Measurements from ENCODE around the gene PTPRE.
"Not testable (repeated sequence)": the region's sequence is repeated elsewhere in the genome, so short reads cannot be mapped to it uniquely, and the experiment has no call there.

Gene PTPRE

DNA sequence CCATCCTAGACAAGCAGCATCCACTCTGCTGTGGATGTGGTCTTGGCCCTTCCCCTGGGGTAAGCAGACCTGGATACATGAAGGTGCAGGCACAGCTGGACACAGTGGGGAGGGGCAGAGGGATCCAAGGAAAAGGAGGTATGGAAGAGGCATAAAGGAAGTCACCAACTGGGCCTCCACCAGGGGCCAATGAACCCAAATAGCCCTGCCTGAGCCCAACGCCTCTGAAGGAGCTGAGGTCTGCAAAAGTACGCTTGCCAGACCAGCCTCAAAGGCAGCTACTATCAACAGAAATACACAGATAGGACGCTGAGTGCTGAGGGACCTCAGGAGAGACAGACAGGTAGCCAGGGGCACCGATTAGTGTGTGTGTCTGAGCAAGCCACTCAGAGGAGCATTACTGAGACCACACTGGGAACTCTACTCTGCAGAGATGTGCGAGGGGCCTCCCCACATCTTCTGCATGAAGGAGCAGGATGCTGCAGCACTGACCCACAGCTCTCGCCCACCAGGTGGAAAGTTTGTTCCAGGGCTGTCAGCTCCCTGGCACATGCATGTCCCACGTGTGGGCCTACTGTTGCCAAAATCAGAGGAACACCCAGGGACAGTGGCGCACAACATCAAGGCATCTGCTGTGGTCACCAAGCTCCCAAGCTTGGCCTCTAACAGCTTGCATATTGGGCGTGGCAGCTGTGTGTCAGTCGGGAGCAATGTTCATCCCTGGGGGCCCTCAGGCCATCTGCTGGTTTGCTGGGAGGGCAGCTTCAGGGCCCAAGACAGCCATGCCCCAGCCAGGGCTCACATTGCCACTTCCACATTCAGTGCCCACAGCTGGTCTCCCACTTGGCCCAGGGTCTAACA lies 179.3 kb downstream of the PTPRE start:
- Histone ChIP-seq H3K4me3 (ENCODE audit: low read depth in 1 of 2, low read length in 2 of 2) (no peak overlapping the region), H3K27ac (ENCODE audit: low read depth, low read length) (no peak overlapping the region), H3K36me3 (ENCODE audit: insufficient read depth, low read length) (no peaks in the 10 kb centered on the region), H3K9ac (ENCODE audit: low read length) (no peak overlapping the region), H3K4me1 (ENCODE audit: insufficient read depth, low read length) (no peaks in the 10 kb centered on the region), H3K27me3 (ENCODE audit: control insufficient read depth in 1 of 2, insufficient read depth in 2 of 2, low read length in 2 of 2) (no peaks in the 10 kb centered on the region), H3K9me3 (ENCODE audit: low read length) (no peaks in the 10 kb centered on the region)

- Histone ChIP-seq H3K4me3 (ENCODE audit: low read depth in 1 of 2, low read length in 2 of 2) (no peak overlapping the region), H3K27ac (ENCODE audit: low read depth, low read length) (no peak overlapping the region), H3K4me1 (ENCODE audit: insufficient read depth, low read length) (no peaks in the 10 kb centered on the region), H3K36me3 (ENCODE audit: insufficient read depth, low read length) (no peaks in the 10 kb centered on the region), H3K9ac (ENCODE audit: low read length) (no peak overlapping the region), H3K9me3 (ENCODE audit: low read length) (no peaks in the 10 kb centered on the region), H3K27me3 (ENCODE audit: control insufficient read depth in 1 of 2, insufficient read depth in 2 of 2, low read length in 2 of 2) (no peaks in the 10 kb centered on the region)
Observed at GRCh38 chr10:128087146-128087883, 180.4 kb downstream of the PTPRE start.

- H3K27ac ChIP-seq (ENCODE audit: low read depth, low read length): no peak overlapping the region
- H3K36me3 ChIP-seq (ENCODE audit: insufficient read depth, low read length): no peaks in the 10 kb centered on the region
- H3K27me3 ChIP-seq (ENCODE audit: control insufficient read depth in 1 of 2, insufficient read depth in 2 of 2, low read length in 2 of 2): no peaks in the 10 kb centered on the region
- no peak overlapping the region for H3K9ac ChIP-seq (ENCODE audit: low read length)
- H3K9me3 ChIP-seq (ENCODE audit: low read length): no peaks in the 10 kb centered on the region
- H3K4me1 ChIP-seq (ENCODE audit: insufficient read depth, low read length): no peaks in the 10 kb centered on the region
- H3K4me3 ChIP-seq (ENCODE audit: low read depth in 1 of 2, low read length in 2 of 2): no peak overlapping the region
Observed at GRCh38 chr10:128087884-128088709, 181.2 kb downstream of the PTPRE start.

GRCh38 chr10:128091636-128092210 lies 184.8 kb downstream of the PTPRE start:
- no peaks in the 10 kb centered on the region for H3K36me3 ChIP-seq (ENCODE audit: insufficient read depth, low read length)
- no peaks in the 10 kb centered on the region for H3K9me3 ChIP-seq (ENCODE audit: low read length)
- H3K27ac ChIP-seq (ENCODE audit: low read depth, low read length): no peak overlapping the region
- no peak overlapping the region for H3K9ac ChIP-seq (ENCODE audit: low read length)
- no peaks in the 10 kb centered on the region for H3K27me3 ChIP-seq (ENCODE audit: control insufficient read depth in 1 of 2, insufficient read depth in 2 of 2, low read length in 2 of 2)
- H3K4me1 ChIP-seq (ENCODE audit: insufficient read depth, low read length): no peaks in the 10 kb centered on the region
- no peak overlapping the region for H3K4me3 ChIP-seq (ENCODE audit: low read depth in 1 of 2, low read length in 2 of 2)

DNA sequence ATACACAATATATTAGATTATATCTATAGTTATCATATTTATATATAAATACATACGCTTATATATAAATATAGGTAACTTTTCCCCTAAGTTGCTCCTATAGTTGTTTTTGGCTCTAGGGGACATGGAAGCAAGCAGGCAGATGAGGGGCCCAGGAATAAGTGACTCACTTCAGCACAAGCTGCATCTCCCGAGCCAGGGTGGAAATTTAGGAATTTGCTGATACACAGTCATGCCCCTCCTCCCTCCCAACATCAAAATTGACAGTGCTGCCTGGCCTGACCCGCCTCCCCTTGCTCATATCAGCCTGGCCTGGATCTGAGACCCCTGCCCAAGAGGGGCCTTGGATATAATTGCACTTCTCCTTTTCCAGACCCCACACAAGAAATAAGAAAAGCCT lies 185.6 kb downstream of the PTPRE start:
- Histone ChIP-seq H3K27me3 (ENCODE audit: control insufficient read depth in 1 of 2, insufficient read depth in 2 of 2, low read length in 2 of 2) (no peaks in the 10 kb centered on the region), H3K27ac (ENCODE audit: low read depth, low read length) (no peak overlapping the region), H3K4me1 (ENCODE audit: insufficient read depth, low read length) (no peaks in the 10 kb centered on the region), H3K9me3 (ENCODE audit: low read length) (no peaks in the 10 kb centered on the region), H3K4me3 (ENCODE audit: low read depth in 1 of 2, low read length in 2 of 2) (no peak overlapping the region), H3K36me3 (ENCODE audit: insufficient read depth, low read length) (no peaks in the 10 kb centered on the region), H3K9ac (ENCODE audit: low read length) (no peak overlapping the region)

DNA sequence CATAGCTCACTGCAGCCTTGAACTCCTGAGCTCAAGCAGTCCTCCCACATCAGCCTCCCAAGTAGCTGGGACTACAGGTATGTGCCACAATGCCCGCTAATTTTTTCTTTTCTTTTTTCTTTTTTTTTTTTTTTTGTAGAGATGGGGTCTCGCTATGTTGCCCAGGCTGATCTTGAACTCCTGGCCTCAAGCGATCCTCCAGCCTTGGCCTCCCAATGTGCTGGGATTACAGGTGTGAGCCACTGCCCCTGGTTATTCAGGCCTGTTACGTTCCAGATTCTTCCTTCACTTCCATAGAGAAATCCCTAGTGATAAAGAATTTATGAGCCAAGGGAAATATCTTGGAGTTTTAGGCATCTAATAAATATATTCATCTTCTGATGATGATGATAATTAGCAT lies 187.7 kb downstream of the PTPRE start:
- not testable (repeated sequence) for H3K27me3 ChIP-seq (ENCODE audit: control insufficient read depth in 1 of 2, insufficient read depth in 2 of 2, low read length in 2 of 2); H3K36me3 ChIP-seq (ENCODE audit: insufficient read depth, low read length); H3K9ac ChIP-seq (ENCODE audit: low read length); H3K4me1 ChIP-seq (ENCODE audit: insufficient read depth, low read length); H3K4me3 ChIP-seq (ENCODE audit: low read depth in 1 of 2, low read length in 2 of 2); H3K27ac ChIP-seq (ENCODE audit: low read depth, low read length); H3K9me3 ChIP-seq (ENCODE audit: low read length)

DNA sequence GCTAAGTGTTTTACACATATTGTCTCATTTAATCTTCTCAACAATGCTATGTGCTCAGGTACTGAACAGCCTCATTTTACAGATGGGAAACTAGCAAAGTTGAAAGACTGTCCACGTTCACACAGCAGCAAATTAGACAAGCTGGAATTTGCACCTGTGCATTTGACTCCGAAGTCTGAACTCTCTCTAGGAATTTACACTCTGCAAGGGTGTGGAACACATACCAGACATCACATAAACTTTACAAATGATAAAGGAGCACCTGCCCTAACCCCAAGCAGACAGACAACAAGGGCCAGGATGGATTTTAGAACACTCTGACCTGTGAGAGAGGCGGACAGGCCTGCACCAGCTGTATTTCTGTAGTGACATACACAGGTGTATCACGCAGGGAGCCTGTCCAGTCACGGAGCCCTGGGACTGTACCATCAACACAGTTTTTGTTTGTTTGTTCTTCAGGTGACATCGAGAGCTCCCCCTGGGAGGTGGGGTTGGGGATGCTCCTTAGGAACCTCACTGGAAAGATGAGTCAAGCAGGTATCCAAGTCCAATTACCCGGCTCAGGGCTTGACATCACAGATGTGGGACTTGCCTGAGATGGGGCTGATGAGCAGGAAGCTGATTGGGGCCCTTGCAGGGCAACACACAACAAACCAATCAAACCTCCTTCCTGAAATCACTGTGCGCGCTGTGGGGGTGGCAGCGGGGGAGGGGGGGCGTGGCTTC lies 188.3 kb downstream of the PTPRE start:
- Histone ChIP-seq H3K36me3 (ENCODE audit: insufficient read depth, low read length) (no peaks in the 10 kb centered on the region), H3K27ac (ENCODE audit: low read depth, low read length) (no peak overlapping the region), H3K9me3 (ENCODE audit: low read length) (no peaks in the 10 kb centered on the region)

DNA sequence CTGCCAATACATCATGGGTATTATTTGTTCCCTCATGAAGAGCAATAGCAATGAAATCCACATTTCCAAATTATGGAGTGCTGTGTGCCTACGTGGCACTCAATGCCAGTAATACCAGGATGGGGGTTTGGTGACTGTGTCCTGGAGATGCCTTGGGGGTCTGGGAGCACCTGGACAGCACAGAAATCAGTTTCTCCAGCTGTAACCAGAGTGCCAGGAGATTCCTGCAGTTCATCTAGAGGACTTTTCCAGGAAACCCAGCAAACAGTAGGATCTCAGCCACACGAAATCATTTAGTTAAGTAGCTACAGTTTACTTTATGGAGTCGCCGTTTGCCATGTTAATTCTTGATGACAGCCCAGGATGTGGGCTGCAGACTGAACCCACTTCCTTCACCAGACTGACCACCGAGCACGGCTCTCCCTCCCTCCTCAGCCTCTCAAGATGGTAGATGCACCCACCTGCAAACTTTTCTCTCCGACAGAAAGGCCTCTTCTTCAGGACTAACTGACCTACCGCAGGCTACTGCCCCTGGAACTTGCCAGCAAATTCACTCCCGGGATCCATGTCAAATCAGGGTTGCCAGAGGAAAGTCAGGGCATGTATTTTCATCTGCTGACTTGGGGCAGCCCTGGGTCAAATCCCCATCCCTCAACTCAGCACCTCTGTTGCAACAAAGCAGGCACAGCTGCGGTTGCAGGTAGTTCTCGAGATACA lies 189.0 kb downstream of the PTPRE start:
- H3K36me3 ChIP-seq (ENCODE audit: insufficient read depth, low read length): no peaks in the 10 kb centered on the region
- no peak overlapping the region for H3K27ac ChIP-seq (ENCODE audit: low read depth, low read length)
- no peak overlapping the region for H3K9ac ChIP-seq (ENCODE audit: low read length)
- no peaks in the 10 kb centered on the region for H3K4me1 ChIP-seq (ENCODE audit: insufficient read depth, low read length)
- H3K9me3 ChIP-seq (ENCODE audit: low read length): no peaks in the 10 kb centered on the region
- H3K27me3 ChIP-seq (ENCODE audit: control insufficient read depth in 1 of 2, insufficient read depth in 2 of 2, low read length in 2 of 2): no peaks in the 10 kb centered on the region
- no peak overlapping the region for H3K4me3 ChIP-seq (ENCODE audit: low read depth in 1 of 2, low read length in 2 of 2)

More for the DNA sequence above, 188.3 kb downstream of the PTPRE start:
- no peaks in the 10 kb centered on the region for H3K4me1 ChIP-seq (ENCODE audit: insufficient read depth, low read length)
- no peak overlapping the region for H3K9ac ChIP-seq (ENCODE audit: low read length)
- no peak overlapping the region for H3K4me3 ChIP-seq (ENCODE audit: low read depth in 1 of 2, low read length in 2 of 2)
- no peaks in the 10 kb centered on the region for H3K27me3 ChIP-seq (ENCODE audit: control insufficient read depth in 1 of 2, insufficient read depth in 2 of 2, low read length in 2 of 2)

DNA sequence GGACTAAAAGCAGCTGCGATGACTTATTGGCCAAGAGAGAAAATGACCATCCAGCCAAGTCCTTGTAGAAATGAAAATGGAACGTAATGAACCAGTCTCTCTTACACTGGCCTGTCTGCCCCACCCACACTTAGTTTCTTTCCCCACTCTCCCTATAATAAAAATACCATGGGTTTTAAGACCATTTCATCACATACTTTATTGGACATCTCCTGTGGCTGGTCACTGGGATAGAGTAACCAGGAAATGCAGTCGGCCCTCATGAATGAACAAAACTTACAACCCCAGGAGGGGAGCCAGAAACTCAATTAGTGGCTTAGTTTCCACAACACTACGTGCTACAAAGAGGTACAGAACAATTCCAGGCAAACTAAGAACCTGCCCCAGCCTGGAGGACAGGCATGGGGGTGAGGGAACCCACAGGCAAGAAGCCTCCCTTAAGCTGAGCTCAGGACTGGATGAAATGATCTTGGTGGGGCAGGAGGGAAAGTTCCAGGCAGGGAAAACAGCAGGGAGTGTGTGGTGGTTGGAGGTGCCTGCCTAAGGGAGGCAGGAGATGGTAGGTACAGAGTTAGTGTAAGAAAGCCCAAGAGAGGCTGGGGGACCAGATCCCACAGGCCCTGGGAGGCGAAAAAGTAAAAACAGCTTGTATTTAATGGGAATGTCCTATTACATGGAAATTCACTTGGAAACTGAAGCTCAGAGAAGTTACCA lies 189.7 kb downstream of the PTPRE start:
- no peaks in the 10 kb centered on the region for H3K4me1 ChIP-seq (ENCODE audit: insufficient read depth, low read length)
- no peaks in the 10 kb centered on the region for H3K27me3 ChIP-seq (ENCODE audit: control insufficient read depth in 1 of 2, insufficient read depth in 2 of 2, low read length in 2 of 2)
- no peaks in the 10 kb centered on the region for H3K9me3 ChIP-seq (ENCODE audit: low read length)
- no peak overlapping the region for H3K9ac ChIP-seq (ENCODE audit: low read length)
- H3K27ac ChIP-seq (ENCODE audit: low read depth, low read length): no peak overlapping the region
- H3K4me3 ChIP-seq (ENCODE audit: low read depth in 1 of 2, low read length in 2 of 2): no peak overlapping the region
- H3K36me3 ChIP-seq (ENCODE audit: insufficient read depth, low read length): no peaks in the 10 kb centered on the region

- no peaks in the 10 kb centered on the region for H3K9me3 ChIP-seq (ENCODE audit: low read length)
- H3K27me3 ChIP-seq (ENCODE audit: control insufficient read depth in 1 of 2, insufficient read depth in 2 of 2, low read length in 2 of 2): no peaks in the 10 kb centered on the region
- H3K27ac ChIP-seq (ENCODE audit: low read depth, low read length): no peak overlapping the region
- no peak overlapping the region for H3K9ac ChIP-seq (ENCODE audit: low read length)
- no peaks in the 10 kb centered on the region for H3K36me3 ChIP-seq (ENCODE audit: insufficient read depth, low read length)
- no peak overlapping the region for H3K4me3 ChIP-seq (ENCODE audit: low read depth in 1 of 2, low read length in 2 of 2)
- peaks cover 3% of the 10 kb centered on the region for H3K4me1 ChIP-seq (ENCODE audit: insufficient read depth, low read length)
Observed at GRCh38 chr10:128097783-128098182, 190.9 kb downstream of the PTPRE start.

All from muscle layer of colon (tissue), 2 donors.